GM12865 (cell line): Measurements from ENCODE around the gene SRF.

Experiments used
- DNase-seq: peaks from one replicate; pipeline ENCODE4 v3.0.0; 2010; ENCODE audit warnings: low read depth
- H3K4me3 ChIP-seq: 2 replicates; pipeline ENCODE4 v1.5.1; 2011; ENCODE audit warnings: mild to moderate bottlenecking, low read depth, low read length, control low read depth
- TF ChIP-seq, protein P1 (sequence below): IDR thresholded peaks from 2 replicates; pipeline ENCODE4 v1.5.1; 2011; ENCODE audit warnings: low read length, control low read depth, low read depth, inconsistent platforms; ENCODE audit not compliant: insufficient read depth; ENCODE audit errors: missing control alignments

Gene SRF

DNA sequence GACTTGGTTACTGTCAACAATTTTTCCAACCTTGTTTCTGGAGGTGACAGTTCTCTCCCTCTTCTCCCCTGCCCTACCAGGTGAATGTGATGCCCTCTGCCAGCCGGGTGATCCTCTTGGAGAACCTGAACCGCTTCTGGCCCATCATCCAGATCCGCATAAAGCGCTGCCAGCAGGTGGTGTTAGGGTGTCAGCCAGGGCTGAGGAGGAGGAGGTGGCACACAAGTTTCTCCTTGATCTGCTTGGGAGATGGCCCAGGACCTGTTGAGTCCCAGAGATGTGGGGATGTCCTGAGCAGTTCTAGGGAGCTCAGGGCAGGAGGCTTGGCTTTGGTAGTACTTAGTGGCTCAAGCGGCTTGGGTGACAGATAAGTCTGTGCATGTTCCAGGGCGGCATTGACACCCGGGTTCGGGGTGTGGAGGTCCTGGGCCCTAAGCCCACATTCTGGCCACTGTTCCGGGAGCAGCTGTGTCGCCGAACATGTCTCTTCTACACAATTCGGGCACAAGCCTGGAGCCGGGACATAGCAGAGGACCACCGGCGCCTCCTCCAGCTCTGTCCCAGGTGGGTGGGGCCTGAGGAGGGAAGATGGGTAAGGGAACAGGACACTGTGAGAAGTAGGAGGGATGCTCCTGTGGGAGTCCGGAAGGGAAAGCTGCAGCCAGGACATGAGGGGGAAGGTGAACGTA is 32.1 kb downstream of the SRF start:
- TF ChIP-seq, protein P1, sequence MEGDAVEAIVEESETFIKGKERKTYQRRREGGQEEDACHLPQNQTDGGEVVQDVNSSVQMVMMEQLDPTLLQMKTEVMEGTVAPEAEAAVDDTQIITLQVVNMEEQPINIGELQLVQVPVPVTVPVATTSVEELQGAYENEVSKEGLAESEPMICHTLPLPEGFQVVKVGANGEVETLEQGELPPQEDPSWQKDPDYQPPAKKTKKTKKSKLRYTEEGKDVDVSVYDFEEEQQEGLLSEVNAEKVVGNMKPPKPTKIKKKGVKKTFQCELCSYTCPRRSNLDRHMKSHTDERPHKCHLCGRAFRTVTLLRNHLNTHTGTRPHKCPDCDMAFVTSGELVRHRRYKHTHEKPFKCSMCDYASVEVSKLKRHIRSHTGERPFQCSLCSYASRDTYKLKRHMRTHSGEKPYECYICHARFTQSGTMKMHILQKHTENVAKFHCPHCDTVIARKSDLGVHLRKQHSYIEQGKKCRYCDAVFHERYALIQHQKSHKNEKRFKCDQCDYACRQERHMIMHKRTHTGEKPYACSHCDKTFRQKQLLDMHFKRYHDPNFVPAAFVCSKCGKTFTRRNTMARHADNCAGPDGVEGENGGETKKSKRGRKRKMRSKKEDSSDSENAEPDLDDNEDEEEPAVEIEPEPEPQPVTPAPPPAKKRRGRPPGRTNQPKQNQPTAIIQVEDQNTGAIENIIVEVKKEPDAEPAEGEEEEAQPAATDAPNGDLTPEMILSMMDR, result no peak
- DNase-seq, result no peak
- no peak overlapping the region for H3K4me3 ChIP-seq

DNA sequence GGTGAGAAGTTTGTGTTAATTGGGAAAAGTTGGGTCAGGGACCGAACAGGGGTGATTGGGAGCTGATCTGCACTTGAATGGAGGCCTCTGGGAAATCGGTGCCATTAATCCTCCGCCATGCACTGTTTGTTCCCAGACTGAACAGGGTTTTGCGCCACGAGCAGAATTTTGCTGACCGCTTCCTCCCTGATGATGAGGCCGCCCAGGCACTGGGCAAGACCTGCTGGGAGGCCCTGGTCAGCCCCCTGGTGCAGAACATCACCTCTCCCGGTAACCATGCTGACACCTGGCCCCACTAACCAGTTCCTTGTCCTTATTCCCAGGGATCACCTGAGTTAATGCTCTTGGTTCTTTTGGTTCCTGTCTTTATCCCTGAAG is 32.6 kb downstream of the SRF start:
- H3K4me3 ChIP-seq, result no peak overlapping the region
- no peak for DNase-seq
- TF ChIP-seq, protein P1, result no peak

GRCh38 chr6:43204271-43205105 is 33.4 kb downstream of the SRF start:
- H3K4me3 ChIP-seq, result no peak overlapping the region
- TF ChIP-seq, protein P1, result no peak
- DNase-seq, result no peak

DNA sequence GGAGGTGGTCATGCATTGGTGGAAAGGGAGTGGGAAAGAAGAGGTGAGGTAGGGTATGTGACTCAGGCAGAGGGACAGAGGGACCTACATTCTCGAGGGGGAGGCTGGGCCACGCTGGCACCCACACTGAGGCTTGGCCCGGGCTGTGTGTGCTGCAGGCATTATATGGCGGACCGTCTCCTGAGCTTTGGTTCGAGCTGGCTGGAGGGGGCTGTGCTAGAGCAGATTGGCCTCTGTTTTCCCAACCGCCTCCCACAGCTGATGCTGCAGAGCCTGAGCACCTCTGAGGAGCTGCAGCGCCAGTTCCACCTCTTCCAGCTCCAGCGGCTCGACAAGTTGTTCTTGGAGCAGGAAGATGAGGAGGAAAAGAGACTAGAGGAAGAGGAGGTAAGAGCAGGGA is 34.8 kb downstream of the SRF start:
- DNase-seq, result no peak
- no peak overlapping the region for H3K4me3 ChIP-seq
- TF ChIP-seq, protein P1, result no peak

DNA sequence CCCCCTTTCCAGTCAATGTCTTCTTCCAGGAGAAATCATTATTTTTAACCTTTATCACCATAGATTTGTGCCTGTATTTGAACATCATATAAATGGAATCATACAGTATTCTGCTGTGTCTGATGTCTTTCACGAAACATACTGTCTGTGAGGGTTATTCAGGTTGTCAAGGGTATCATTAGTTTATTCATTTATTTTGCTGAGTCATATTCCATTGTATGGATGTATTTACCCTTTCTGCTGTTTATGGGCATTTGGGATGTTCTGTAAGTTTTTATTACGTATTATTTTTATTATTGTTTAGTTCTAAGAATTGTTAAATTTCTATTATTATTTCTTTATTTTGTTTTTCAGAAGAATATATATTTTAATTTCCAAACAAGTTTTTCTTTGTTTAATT is 36.2 kb downstream of the SRF start:
- TF ChIP-seq, protein P1, result no peak
- no peak overlapping the region for H3K4me3 ChIP-seq
- DNase-seq, result no peak

- TF ChIP-seq, protein P1, result no peak
- no peak for DNase-seq
- no peak overlapping the region for H3K4me3 ChIP-seq
Observed at GRCh38 chr6:43211955-43212354, 40.9 kb downstream of the SRF start.
